Panc1 (cell line): ENCODE measurements around the gene KLHDC8A. TPM values are rescaled to one million over a fixed set of nuclear protein-coding genes. Genes with fewer than 3 reads are reported as not detected.

Experiments used
- ATAC-seq: fragments of 200-7000 bp; cut with Tn5 transposase; 2 replicates; pipeline ENCODE4 v1.9.1; 2020; ENCODE audit warnings: mild to moderate bottlenecking, moderate library complexity
- BruUV-seq: library from RNA; stranded (reverse); fragments of 400-500 nt; replicated peaks from 2 replicates; lab custom pipeline; 2021; lab: Mats Ljungman, UMichigan
- CTCF ChIA-PET: fragments of 300-600 bp; sonication (Branson Sonifier 250); formaldehyde crosslinking; loops from one replicate; lab custom pipeline; 2022; ENCODE audit warnings: antibody characterized with exemption; lab: Charles Lee
- POLR2A ChIA-PET: fragments of 300-600 bp; sonication (Branson Sonifier 250); formaldehyde crosslinking; loops from one replicate; lab custom pipeline; 2022; ENCODE audit warnings: antibody characterized with exemption; lab: Charles Lee
- DNase-seq: peaks from one replicate; pipeline ENCODE4 v3.0.0-alpha.2; 2010; ENCODE audit warnings: low read depth, low spot score
- H3K27ac ChIP-seq: 2 replicates; pipeline ENCODE4 v1.5.1; 2011; ENCODE audit warnings: mild to moderate bottlenecking, low read length, inconsistent platforms
- H3K27me3 ChIP-seq: fragments of 200-500 bp; sonication (Bioruptor generic); 2 replicates; pipeline ENCODE4 v1.6.0; 2014; ENCODE audit warnings: low read length, inconsistent platforms; ENCODE audit not compliant: control insufficient read depth, insufficient read depth
- H3K36me3 ChIP-seq: fragments of 200-500 bp; sonication (Bioruptor generic); 2 replicates; pipeline ENCODE4 v1.5.1; 2014; ENCODE audit warnings: inconsistent platforms, mild to moderate bottlenecking, low read length, moderate library complexity; ENCODE audit not compliant: control insufficient read depth, insufficient read depth
- H3K4me1 ChIP-seq: 2 replicates; pipeline ENCODE4 v1.5.1; 2011; ENCODE audit warnings: inconsistent platforms, mild to moderate bottlenecking, low read length, moderate library complexity; ENCODE audit not compliant: control insufficient read depth, insufficient read depth
- H3K4me3 ChIP-seq, 2 experiments: 2 replicates each; pipeline ENCODE4 v1.5.1; 2011 to 2012; ENCODE audit warnings: low read depth in 2 of 2, low read length in 2 of 2, mild to moderate bottlenecking in 2 of 2, inconsistent platforms in 1 of 2, moderate library complexity in 1 of 2
- H3K9me3 ChIP-seq: fragments of 200-500 bp; sonication (Bioruptor generic); 2 replicates; pipeline ENCODE4 v1.5.1; 2014; ENCODE audit warnings: low read depth, mild to moderate bottlenecking, inconsistent platforms, low read length, moderate library complexity; ENCODE audit not compliant: control insufficient read depth, insufficient read depth
- CTCF ChIP-seq: fragments of 450-650 bp; IDR thresholded peaks from 2 replicates; pipeline ENCODE4 v1.5.1; 2017; ENCODE audit warnings: mild to moderate bottlenecking
- POLR2AphosphoS5 ChIP-seq: IDR thresholded peaks from 2 replicates; pipeline ENCODE4 v1.6.1; 2012; ENCODE audit warnings: mild to moderate bottlenecking, low read depth, low read length, moderate library complexity
- REST ChIP-seq, 2 experiments: IDR thresholded peaks; 2 replicates each; pipeline ENCODE4 v1.6.1; 2011 to 2012; ENCODE audit warnings: low read depth in 2 of 2, control low read depth in 1 of 2, low read length in 1 of 2, mild to moderate bottlenecking in 1 of 2, moderate library complexity in 1 of 2; ENCODE audit not compliant: insufficient read depth in 1 of 2
- SIN3A ChIP-seq: IDR thresholded peaks from 2 replicates; pipeline ENCODE4 v1.6.1; 2012; ENCODE audit warnings: low read depth, mild to moderate bottlenecking, low read length, moderate library complexity, borderline replicate concordance; ENCODE audit not compliant: insufficient read depth
- TCF7L2 ChIP-seq: IDR thresholded peaks from 2 replicates; pipeline ENCODE4 v1.6.1; 2011; ENCODE audit warnings: mild to moderate bottlenecking, low read depth, low read length, inconsistent platforms
- in situ Hi-C: cut with HindIII; loops from 2 replicates; pipeline ENCODE4 v1.10.0; 2016; ENCODE audit warnings: low sequenced_read_pairs, low pct_unique_long_range_greater_than_20kb
- intact Hi-C: fragments of 100-400 bp; cut with micrococcal nuclease; formaldehyde crosslinking; loops from one replicate; pipeline ENCODE4 v1.10.0; 2022; ENCODE audit not compliant: unreplicated experiment
- total RNA-seq: library from RNA; stranded (reverse); gene quantifications from one replicate; pipeline ENCODE4 v1.2.1, GENCODE V29; 2021; ENCODE audit not compliant: unreplicated experiment

Gene KLHDC8A
- total RNA-seq, 1 experiment from 2014 or later, result 0.31 TPM

- BruUV-seq, result no TSS peak
- DNase-seq, result no peak
- Histone ChIP-seq H3K27ac (peak overlapping the region; percentile 72), H3K4me1 (peaks cover 63% of the 10 kb centered on the region), H3K4me3 (no peak overlapping the region; a peak in 1 of 4 replicates), H3K9me3 (no peaks in the 10 kb centered on the region), H3K27me3 (no peaks in the 10 kb centered on the region), H3K36me3 (0 out of 2 replicates have a peak, but pooled peaks cover 5% of the 10 kb centered on the region)
- ChIA-PET POLR2A (no interaction called here), CTCF (no interaction called here)
- no peak for TF ChIP-seq POLR2AphosphoS5
- no peak for TF ChIP-seq SIN3A
- TF ChIP-seq CTCF, result no peak
- no peak for TF ChIP-seq REST (IDR thresholded peaks at IDR 0.05; ENCODE audit: insufficient read depth in 1 of 2, low read depth in 2 of 2, low read length in 1 of 2)
- TF ChIP-seq TCF7L2, result no peak
- intact Hi-C loops, result no loop called here
- in situ Hi-C loops, result no loop called here
- no peak for ATAC-seq
Measured at GRCh38 chr1:205316161-205316566, 40.6 kb downstream of the KLHDC8A start.

- intact Hi-C loops (no loop called here), in situ Hi-C loops (no loop called here)
- H3K4me1 ChIP-seq, result peaks cover 63% of the 10 kb centered on the region
- H3K27ac ChIP-seq, result peak overlapping the region; percentile 73
- no peak overlapping the region for H3K4me3 ChIP-seq
- ChIA-PET CTCF (no interaction called here), POLR2A (no interaction called here)
- no peak for DNase-seq
- no peaks in the 10 kb centered on the region for H3K9me3 ChIP-seq
- TF ChIP-seq REST (IDR thresholded peaks at IDR 0.05; ENCODE audit: insufficient read depth in 1 of 2, low read depth in 2 of 2, low read length in 1 of 2), result no peak
- TF ChIP-seq SIN3A, result no peak
- no TSS peak for BruUV-seq
- H3K36me3 ChIP-seq, result 0 out of 2 replicates have a peak, but pooled peaks cover 6% of the 10 kb centered on the region
- no peak for ATAC-seq
- H3K27me3 ChIP-seq, result no peaks in the 10 kb centered on the region
Measured at GRCh38 chr1:205315008-205315618, 41.6 kb downstream of the KLHDC8A start.
